Lower leg skin (tissue), 4 donors: ENCODE data around the gene ERMP1. TPM values are rescaled to one million over a fixed set of nuclear protein-coding genes. Genes with fewer than 3 reads are reported as not detected.

Experiments used
- DNase-seq, 2 donors: peaks; one replicate each; pipeline ENCODE4 v3.0.0-alpha.2; 2019; ENCODE audit warnings: low spot score in 2 of 2
- H3K4me3 ChIP-seq: fragments of 200-600 bp; sonication (generic); 2 replicates; pipeline ENCODE4 v1.5.1; 2017; ENCODE audit warnings: mild to moderate bottlenecking, low read depth; ENCODE audit not compliant: poor library complexity, severe bottlenecking
- CTCF ChIP-seq, 3 donors: fragments of 450-650 bp; IDR thresholded peaks; one replicate each; pipeline ENCODE4 v1.5.1; 2016; ENCODE audit warnings: antibody characterized with exemption in 3 of 3, mild to moderate bottlenecking in 3 of 3, moderate library complexity in 2 of 3
- POLR2A ChIP-seq, 2 donors: fragments of 450-650 bp; IDR thresholded peaks; one replicate each; pipeline ENCODE4 v1.6.1; 2016 to 2017; ENCODE audit warnings: antibody characterized with exemption in 2 of 2, mild to moderate bottlenecking in 1 of 2, moderate library complexity in 1 of 2
- WGBS, 2 donors: methylation state at CpG; one replicate each; pipeline ENCODE4 v1.1.5; 2018; 5-methylcytosine and 5-hydroxymethylcytosine counted together
- intact Hi-C: fragments of 100-400 bp; cut with DNase I; formaldehyde crosslinking; loops from one replicate; pipeline ENCODE4 v1.15.0; 2023; ENCODE audit warnings: low total_unique reads
- total RNA-seq, 4 donors: library from RNA; depleted of rRNA; stranded (reverse); fragments of >200 nt; gene quantifications; one replicate each; pipeline ENCODE4 v1.1.0, GENCODE V29; 2016

The ERMP1 gene
- total RNA-seq, 4 donors from 2014 or later, result 16.4 to 24.6 (median 21.7) TPM

DNA sequence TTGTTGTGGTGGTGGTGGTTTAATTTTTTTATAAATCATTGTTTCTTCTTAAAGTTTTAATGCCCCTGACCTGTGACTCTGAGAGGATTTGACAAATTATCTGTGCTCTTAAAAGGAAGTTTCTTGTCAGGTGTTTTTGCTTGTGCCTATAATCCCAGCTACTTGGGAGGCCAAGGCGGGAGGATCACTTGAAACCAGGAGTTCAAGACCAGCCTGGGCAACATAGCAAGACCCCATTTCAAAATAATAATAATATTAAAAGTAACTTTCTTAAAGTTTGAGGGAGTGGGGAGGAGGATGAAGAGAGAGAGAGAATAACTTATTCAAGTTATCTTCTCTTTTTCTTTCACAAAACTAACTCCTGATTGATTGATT, 12.2 kb upstream of the ERMP1 start:
- no peak overlapping the region for H3K4me3 ChIP-seq
- intact Hi-C loops, result no loop called here
- no peak for DNase-seq
- no peak for TF ChIP-seq POLR2A (IDR thresholded peaks at IDR 0.05)
- TF ChIP-seq CTCF (IDR thresholded peaks at IDR 0.05), result no peak
- WGBS, 2 donors, result 89 to 94% methylated on average over 1 of the region's 1 CpG

DNA sequence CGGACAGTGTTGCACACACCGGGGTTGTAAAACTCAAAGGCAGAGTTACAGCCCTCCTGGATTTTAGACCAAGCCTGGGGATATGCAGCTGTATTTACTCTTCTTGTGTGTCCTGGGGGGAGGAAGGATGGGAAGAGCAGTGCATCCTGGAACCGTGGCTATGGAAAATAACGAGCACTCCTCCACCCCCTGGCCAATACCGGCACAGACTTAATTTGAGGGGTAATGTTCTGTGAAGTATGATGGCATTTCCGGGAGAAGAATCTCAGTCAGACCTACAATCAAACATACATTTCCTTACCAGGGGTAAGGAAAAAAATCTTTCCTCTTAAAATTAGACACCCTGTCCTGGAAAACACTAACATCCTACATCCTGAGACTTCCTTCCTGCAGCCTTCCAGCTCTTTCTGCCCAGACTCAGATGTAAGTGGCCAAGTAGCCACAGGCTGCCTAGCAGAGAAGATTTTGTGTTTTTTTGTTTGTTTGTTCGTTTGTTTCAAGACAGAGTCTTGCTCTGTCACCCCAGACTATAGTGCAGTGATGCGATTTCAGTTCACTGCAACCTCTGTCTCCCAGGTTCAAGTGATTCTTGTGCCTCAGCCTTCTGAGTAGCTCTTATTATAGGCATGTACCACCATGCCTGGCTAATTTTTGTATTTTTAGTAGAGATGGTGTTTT, 11.0 kb upstream of the ERMP1 start:
- intact Hi-C loops, result no loop called here
- H3K4me3 ChIP-seq, result no peak overlapping the region
- no peak for TF ChIP-seq CTCF (IDR thresholded peaks at IDR 0.05)
- TF ChIP-seq POLR2A (IDR thresholded peaks at IDR 0.05), result no peak
- WGBS, 2 donors, result 41 to 51% methylated on average over 8 of the region's 8 CpGs
- DNase-seq, result no peak

GRCh38 chr9:5842929-5843793, 10.2 kb upstream of the ERMP1 start:
- TF ChIP-seq CTCF (IDR thresholded peaks at IDR 0.05), result no peak
- TF ChIP-seq POLR2A (IDR thresholded peaks at IDR 0.05), result no peak
- WGBS, 2 donors, result 49 to 55% methylated on average over 5 of the region's 5 CpGs
- intact Hi-C loops, result no loop called here
- DNase-seq, result no peak
- no peak overlapping the region for H3K4me3 ChIP-seq

GRCh38 chr9:5841771-5842573, 9.1 kb upstream of the ERMP1 start:
- TF ChIP-seq CTCF (IDR thresholded peaks at IDR 0.05), result no peak
- intact Hi-C loops, result no loop called here
- no peak overlapping the region for H3K4me3 ChIP-seq
- WGBS, 2 donors, result 87 to 91% methylated on average over 12 of the region's 12 CpGs
- no peak for DNase-seq

- no peak for DNase-seq
- 74 to 78% methylated on average over 3 of the region's 3 CpGs for WGBS, 2 donors
- TF ChIP-seq CTCF (IDR thresholded peaks at IDR 0.05) (no peak), POLR2A (IDR thresholded peaks at IDR 0.05) (no peak)
- intact Hi-C loops, result no loop called here
- no peak overlapping the region for H3K4me3 ChIP-seq
Observed at GRCh38 chr9:5840788-5841187, 7.9 kb upstream of the ERMP1 start.
